NCI-H524 treated with DMSO at 0.1 percent for 48 hours (cell line): Measurements from ENCODE around the gene PLCG2.
"Not testable (repeated sequence)": the region's sequence is repeated elsewhere in the genome, so short reads cannot be mapped to it uniquely, and the experiment has no call there.

Experiments
- DNase-seq: peaks from one replicate; lab custom pipeline; 2025; lab: John Stamatoyannopoulos, UW

PLCG2 gene

GRCh38 chr16:81939164-81940056, 160.3 kb downstream of the PLCG2 start:
- peak; percentile 4 for DNase-seq

- DNase-seq = peak; percentile 28
These were observed 161.9 kb downstream of the PLCG2 start for GRCh38 chr16:81940781-81941560.

DNA sequence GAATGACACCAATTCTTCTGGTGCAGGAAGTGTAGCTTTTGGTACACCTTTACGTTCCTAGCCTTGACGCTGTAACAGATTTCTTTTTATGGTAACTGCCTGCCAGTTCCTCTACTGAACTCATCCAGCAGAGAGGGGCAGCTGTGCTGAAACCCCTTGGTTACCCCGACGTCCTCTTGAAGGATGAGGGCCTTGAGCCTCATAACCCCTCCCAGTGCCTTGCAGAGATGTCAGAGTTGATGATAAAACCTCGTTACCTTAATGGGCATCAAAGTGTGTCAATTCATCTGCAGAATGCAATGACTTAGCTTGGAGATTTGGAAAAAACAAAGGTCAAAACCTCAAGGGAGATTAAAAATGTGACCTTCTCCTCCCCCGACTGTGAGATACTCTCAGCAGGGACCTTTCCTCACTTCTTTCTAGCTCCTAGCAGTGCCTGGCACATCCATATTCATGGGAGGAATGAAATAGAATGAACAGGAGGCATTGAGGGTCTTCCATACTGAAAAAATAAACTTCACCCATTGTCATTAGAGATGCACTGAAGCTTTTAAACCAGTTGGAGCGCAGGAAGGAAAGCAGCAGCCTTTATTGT, 163.0 kb downstream of the PLCG2 start:
- DNase-seq = no peak

GRCh38 chr16:81945665-81946064, 166.6 kb downstream of the PLCG2 start:
- no peak for DNase-seq

GRCh38 chr16:81946206-81946605, 167.1 kb downstream of the PLCG2 start:
- no peak for DNase-seq

- no peak for DNase-seq
These were observed 172.5 kb downstream of the PLCG2 start for GRCh38 chr16:81951564-81951963.

GRCh38 chr16:81956213-81956948, 177.3 kb downstream of the PLCG2 start:
- DNase-seq = no peak

- no peak for DNase-seq
These were observed 185.7 kb downstream of the PLCG2 start for GRCh38 chr16:81964808-81965207.

- no peak for DNase-seq
These were observed 188.3 kb downstream of the PLCG2 start for GRCh38 chr16:81967358-81967757.

GRCh38 chr16:81971853-81972252, 192.8 kb downstream of the PLCG2 start:
- DNase-seq = no peak

GRCh38 chr16:81973737-81974136, 194.6 kb downstream of the PLCG2 start:
- no peak for DNase-seq

DNA sequence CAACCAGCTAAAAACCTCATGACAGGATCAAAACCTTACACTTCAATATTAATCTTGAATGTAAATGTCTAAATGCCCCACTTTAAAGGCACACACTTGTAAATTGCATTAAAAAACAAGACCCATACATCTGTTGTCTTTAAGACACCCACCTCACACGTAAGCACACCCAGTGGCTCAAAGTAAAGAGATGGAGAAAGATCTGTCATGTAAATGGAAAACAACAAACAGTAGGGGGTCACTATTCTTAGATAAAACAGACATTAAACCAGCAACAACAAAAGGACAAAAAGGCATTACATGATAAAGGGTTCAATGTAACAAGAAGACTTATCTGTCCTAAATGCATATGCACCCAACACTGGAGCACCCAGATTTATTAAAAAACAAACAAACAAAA, 196.5 kb downstream of the PLCG2 start:
- no peak for DNase-seq

DNA sequence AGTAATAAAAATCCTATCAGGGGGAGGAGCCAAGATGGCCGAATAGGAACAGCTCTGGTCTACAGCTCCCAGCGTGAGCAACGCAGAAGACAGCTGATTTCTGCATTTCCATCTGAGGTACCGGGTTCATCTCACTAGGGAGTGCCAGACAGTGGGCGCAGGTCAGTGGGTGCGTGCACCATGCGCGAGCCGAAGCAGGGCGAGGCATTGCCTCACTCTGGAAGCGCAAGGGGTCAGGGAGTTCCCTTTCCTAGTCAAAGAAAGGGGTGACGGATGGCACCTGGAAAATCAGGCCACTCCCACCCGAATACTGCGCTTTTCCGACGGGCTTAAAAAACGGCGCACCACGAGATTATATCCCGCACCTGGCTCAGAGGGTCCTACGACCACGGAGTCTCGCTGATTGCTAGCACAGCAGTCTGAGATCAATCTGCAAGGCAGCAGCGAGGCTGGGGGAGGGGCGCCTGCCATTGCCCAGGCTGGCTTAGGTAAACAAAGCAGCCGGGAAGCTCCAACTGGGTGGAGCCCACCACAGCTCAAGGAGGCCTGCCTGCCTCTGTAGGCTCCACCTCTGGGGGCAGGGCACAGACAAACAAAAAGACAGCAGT, 198.3 kb downstream of the PLCG2 start:
- DNase-seq = not testable (repeated sequence)

DNA sequence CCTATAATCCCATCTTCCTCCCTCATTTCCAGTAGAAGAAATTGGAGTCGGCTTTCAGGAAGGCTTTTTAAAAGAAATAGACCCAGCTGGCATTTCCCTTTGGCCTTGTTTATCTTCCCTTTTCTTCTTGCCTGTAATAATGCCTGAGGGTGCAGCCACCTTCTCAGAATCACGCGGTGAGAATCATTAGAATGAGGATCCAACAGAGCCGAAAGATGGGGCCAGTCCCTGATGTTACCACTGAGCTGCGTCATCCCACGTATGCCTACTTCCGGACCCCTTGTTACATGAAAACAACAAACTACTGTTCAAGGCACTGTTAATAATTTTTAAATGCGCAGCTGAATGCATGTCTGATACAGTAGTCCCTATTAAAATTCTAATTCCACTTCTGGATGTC, 208.0 kb downstream of the PLCG2 start:
- DNase-seq = no peak

- no peak for DNase-seq
These were observed 208.6 kb downstream of the PLCG2 start for GRCh38 chr16:81987706-81988105.

DNA sequence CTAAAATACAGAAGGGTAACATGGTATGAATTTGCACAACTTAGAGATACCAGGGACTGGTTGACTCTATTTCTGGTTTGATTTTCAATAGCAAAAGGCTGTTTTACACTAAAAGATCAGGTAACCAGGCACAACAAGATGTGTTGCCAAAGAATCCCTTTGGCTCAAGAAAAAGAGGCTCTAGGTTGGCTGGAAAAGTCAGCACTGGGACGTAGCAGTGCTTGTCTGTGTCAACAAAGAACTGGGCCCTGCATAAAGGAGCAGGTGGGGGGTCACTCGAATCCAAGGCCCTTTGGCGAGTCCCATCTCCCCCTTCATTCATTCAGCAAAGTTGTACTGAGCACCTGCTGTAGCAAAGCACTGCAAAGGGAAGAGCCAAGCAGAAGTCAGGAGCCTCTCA, 213.8 kb downstream of the PLCG2 start:
- DNase-seq = no peak

DNA sequence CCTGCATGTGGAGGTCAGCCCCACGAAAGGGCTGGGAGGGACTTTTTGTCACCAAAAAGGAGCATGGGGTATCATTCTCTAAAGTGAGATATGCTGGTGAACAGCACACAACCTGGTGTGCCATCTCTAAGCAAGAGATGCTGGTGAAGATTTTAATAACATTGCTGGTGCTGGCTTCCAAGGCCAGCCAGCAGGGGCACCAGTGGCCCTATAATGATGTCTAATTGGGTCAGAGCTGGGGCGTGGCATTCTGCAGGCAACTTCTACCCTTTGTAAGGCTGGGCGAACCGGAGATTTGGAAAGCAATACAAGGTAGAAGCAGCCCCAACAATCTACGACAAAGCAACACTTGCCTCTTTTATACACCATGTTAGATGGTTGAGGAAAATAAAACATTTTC, 215.4 kb downstream of the PLCG2 start:
- DNase-seq = no peak

- DNase-seq = no peak
These were observed 216.6 kb downstream of the PLCG2 start for GRCh38 chr16:81995651-81996050.

DNA sequence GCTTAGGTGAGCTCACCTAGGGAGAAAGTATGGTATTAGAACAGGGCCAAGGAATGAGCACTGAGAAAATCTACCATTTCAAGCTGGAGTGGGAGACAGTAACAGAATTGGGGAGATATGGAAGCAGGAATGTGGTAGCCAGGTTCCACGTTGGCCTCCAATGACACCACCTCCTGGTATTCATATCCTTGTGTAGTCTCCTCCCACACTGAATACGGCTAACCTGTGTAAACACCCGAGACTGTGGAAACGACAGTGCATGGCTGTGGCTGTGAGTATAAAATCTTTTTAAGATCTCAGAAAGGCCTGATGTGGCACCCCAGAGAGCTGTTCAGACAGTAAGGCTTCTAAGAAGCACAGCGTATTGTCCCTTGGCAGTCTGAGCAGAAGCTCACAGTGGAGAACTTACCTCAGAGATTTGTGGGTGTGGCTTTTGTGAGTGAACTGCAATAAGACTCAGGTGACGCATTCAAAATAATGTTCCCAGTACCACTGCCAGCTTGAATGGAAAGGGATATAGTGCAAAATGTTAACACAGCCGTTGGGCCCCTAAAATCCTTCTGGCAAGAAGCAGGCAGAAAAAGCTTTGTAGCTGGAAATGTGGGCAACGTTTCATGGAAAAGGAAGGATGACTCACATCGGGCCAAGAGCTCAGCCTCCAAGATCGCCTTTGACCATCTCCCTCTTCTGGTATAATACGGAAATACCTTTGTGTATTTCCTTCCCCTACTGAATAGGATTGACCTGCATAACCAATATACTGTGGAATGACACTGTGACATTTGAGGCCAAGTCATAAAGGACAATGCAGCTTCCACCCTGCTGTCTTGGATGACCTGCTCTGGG, 217.8 kb downstream of the PLCG2 start:
- DNase-seq = no peak

DNA sequence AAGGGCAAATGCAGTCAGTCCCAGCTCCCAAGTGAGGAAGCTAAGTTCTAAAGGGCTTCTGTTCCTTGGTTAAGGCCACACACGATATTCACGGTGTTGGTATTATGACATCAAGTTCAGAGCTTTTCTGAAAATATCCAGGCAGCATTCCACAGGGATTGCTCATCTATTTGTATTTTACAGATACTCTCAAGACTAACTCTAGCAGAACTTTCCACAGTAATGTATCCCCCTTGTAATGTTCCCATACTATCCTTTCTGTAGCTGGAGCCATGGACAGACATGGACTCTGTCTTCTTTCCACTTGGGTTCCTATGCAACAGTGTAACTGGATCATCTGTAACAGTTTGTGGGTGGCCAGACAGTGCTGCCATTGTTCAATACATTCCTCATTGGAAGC, 218.6 kb downstream of the PLCG2 start:
- DNase-seq = no peak

DNA sequence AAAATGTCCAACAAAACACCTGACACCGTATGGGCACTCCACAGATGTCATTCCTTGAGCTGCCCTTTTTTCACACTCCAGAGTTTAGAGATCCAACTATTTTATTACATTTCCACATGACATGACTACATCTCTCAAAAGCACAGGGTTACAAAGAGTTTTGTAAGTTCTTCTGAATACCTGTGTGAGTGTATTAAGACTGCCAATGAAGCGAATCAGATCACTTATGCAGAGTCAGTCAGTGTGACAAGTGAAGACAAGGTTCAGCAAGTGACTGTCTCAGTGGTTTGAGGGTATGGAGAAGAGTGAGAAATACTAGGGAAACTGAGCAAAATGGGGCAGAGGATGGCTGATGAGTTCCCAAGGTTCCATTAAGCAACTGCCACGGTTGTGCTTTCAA, 223.7 kb downstream of the PLCG2 start:
- no peak for DNase-seq
